HG03442 (cell line): ENCODE data around the gene CELSR1.

ENCODE experiments used
- ATAC-seq: cut with Tn5 transposase; IDR thresholded peaks from one replicate; pipeline ENCODE4 v1.9.1; 2021; ENCODE audit warnings: mild to moderate bottlenecking, moderate library complexity; ENCODE audit not compliant: unreplicated experiment

CELSR1 gene

DNA sequence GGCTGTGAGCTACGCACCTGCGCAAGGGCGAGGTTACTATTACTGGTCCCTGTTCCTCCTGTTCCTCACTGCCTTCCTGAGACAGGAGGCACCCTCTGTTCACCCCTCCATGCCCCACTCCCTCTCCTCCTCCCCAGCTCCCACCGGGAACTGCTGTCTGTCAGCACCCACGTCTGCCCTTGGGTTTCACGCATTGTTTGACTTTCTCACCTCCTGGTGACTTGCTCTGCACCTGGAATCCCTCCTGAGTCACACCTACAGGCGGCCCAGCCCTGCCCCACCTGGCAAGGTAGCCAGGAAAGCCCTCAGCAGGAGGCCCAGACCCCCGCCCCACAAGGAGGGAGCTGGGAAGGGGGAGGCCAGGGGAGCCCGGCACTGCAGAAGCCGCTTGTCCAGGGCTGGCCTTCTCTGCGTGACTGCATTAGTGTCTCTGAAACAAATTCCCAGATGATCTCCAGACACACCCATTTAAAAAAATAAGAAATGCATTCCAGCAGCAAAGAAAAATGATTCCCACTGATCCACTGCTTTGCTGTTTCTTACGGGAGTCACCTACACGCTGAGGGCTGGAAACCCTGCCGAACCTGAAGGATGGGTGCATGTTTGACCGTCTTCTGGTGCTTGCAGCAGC, 86.4 kb downstream of the CELSR1 start:
- no peak for ATAC-seq

DNA sequence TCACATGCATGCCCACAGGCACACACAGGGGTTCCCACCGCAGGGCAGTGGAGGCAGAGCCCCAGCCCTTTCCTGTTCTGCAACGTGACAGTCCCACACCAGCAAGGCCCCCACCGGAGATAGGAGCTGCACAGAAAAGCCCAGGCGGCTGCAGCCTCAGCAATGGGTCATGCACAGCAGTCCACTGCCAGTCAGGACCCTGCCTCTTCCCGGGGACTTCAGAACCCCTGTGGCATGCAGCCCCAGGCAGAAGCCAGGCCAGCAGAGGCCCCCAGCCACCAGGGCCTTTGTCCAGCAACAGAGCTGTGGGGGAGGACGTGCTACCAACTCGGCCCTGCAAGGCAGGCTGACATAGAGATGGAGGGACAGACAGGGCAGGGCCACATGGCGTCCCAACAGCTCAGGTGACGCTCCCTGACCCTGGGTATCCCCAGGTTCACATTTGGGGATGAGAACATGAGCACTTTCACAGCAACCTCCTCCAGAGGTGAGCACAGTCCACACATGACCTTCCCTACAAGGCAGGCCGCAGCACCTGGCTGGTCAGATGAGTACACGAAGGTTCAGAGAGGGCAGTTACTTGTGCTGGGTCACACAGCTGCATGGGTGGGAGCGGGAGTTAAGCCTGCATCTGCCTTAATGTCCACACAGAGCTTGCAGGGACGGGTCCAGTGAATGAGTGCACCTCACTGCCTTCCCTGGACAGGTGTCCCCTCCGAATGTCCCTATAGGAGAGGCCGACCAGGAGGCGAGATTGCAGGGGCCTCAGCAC, 87.3 kb downstream of the CELSR1 start:
- ATAC-seq, result no peak

DNA sequence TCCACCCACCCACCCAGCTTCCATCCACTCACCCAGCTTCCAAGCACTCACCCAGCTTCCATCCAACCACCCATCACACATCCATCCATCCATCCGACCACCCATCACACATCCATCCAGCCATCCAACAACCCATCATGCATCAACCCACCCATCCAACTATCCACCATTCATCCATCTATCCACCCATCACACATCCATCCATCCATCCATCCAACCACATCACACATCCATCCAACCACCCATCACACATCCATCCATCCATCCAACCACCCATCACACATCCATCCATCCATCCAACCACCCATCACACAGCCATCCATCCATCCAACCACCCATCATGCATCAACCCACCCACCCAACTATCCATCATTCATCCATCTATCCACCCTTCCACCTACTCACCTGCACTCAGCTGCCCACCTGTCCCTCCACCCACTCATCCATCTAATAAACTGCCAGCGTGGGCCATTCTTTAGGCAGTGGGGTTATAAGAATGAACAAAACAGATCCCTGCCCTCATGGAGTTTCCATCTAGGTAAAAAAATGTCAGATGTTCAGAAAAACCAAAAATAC, 88.2 kb downstream of the CELSR1 start:
- no peak for ATAC-seq

DNA sequence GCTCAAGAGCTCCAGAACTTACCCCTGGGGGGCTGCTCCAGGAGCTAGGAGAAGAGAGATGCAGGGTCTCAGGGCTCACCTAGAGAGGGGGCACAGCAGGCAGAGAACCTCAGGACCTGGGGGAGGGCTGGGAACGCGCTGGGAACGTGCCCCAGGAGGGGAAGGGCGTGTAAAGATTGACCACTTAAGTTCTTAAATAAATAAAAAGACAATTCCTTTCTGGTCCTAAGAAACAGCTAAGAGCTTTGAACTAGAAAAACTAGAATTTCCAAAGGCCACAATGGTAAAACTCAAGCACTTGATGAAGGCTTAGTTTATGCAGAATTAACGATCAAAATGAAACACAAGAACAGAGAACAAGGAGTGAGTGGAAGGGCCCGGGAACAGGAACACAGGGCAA, 89.1 kb downstream of the CELSR1 start:
- no peak for ATAC-seq

DNA sequence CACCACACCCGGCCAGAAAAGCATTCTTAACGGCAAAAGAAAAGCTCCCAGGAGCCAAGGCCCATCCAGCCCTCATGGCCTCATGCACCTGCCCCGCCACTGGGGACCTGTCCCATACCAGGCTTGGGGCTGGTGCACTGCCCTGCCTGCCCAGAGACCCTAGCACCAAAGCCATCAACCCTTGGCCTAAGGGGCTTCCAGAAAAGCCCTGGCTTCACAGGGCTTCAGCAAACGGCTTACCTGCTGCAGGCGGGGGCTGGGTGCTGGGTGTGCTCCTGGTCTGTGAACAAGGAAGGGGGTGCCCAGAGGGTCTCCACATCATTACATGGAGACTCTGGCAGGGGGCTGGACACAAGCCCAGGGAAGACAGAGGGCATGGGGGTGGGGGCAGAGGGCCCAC, 89.5 kb downstream of the CELSR1 start:
- no peak for ATAC-seq

DNA sequence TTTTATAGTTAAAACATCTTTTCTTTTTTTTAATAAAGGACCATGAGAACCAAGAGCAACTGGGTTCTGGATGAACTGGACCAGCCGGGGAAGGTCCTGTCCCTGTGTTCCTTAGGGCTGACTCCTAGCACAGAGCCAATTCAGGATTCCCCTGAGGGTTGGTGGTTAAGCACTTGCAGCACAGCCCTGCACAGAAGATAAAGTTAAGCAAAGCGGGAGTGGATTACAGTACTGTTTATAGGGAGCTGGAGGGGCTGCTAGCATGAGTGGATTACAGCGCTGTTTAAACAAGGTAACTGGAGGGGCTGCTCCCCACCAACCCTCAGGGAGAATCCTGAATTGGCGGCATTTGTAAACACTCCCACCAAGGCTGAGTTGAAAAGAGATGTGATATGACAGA, 90.6 kb downstream of the CELSR1 start:
- ATAC-seq, result no peak

DNA sequence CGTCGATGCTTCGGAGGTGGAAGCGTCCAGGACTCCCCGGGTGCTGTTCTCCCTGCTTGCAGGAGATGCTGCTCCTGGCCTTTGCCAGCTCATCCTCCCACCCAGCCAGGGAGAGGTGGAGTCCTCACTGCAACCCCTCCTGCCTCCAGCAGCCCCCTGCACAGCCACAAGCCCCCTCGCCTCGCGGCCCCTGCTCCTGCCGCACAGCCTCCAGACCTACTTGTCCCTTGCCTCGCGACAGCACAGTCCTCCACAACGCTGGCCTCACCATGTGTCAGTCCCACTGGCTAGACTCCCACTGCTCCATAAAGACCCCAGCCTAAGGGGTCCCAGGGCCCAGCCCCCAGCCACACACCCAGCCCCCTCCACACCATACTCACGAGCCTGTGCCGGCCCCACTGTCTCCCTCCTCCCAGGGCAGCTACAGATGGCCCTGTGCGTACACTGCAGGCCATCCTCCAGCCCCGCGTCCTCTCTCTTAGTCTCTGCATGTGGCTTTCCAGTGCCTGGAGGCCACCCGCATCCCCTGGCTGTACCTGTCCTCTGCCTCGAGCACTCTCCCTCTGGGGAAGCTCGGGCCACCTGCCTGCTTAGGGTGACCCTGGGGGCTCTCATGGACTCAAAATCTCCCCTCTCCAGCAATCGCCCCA, 91.5 kb downstream of the CELSR1 start:
- no peak for ATAC-seq

DNA sequence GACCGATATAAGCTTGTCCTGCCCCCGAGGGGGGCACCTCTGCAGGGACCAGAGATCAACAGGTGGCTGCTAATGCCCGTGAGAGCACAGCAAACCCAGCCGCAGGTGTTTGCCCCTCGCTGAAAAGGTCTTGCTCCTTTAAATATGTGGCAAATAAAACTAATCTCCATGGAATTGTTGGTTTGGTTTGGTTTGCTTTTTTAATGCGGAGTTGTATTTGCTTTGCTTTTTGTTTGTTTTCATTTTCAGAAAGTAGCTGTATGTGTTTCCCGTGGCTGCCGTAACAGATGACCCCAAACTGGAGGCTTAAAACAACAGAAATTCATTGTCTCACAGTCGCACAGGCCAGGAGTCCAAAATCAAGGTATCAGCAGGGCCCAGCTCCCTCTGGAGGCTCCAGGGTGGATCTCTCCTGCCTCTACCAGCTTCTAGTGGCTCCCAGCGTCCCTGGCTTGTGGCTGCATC, 93.0 kb downstream of the CELSR1 start:
- ATAC-seq, result no peak

DNA sequence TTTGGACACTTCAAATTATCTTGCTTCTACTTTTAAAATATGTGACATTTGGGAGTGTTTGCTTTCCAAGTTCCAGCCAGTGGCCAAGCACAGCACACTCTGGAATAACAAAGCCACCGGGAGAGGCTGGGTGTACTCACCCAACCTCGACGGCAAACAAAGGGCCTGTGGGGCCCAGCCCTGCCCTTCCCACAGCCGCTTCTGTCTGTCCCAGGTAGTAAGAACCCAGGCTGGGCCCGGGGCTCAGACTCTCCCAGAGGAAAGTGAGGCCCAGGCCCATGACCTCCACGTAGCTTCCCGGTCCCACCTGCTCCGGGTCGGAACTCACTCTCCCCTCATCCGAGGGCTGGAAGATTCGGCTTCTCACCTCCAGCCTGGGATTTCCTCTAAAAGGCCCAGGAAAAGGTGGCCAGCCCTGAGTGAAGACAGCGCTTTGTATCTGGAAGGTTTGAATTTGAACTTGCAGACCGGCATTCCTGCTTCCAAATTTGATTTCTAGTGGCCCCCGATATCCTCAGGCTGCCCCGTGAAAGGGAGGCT, 93.5 kb downstream of the CELSR1 start:
- ATAC-seq, result no peak

DNA sequence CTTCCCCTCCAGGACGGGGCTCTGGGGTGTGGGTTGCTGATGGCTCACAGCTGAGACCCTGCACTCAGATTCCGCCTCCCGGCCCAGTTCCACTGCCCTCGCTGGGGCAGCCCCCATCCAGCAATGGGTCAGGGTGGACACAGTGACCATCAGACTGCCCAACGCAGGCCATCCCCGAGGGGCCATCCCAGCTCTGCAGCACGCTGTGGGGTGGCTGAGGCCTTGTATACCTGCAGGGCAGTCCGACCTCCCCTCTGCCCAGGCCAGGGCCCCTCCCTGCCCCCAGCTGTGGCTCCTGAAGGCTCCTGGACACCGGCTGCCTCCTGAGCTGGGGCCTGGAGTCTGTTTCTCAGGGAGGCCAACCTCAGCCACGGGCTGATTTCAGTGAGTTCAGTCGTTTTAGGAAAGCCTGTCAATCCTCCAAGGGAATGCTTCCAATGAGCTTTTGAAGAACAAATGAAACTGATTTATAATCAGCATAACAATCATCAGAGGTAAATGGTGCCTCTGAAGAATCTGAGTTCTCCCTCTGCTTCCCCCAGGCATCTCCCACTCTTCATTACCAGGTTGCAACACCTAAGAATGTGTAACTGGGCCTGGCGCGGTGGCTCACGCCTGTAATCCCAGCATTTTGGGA, 95.1 kb downstream of the CELSR1 start:
- no peak for ATAC-seq

DNA sequence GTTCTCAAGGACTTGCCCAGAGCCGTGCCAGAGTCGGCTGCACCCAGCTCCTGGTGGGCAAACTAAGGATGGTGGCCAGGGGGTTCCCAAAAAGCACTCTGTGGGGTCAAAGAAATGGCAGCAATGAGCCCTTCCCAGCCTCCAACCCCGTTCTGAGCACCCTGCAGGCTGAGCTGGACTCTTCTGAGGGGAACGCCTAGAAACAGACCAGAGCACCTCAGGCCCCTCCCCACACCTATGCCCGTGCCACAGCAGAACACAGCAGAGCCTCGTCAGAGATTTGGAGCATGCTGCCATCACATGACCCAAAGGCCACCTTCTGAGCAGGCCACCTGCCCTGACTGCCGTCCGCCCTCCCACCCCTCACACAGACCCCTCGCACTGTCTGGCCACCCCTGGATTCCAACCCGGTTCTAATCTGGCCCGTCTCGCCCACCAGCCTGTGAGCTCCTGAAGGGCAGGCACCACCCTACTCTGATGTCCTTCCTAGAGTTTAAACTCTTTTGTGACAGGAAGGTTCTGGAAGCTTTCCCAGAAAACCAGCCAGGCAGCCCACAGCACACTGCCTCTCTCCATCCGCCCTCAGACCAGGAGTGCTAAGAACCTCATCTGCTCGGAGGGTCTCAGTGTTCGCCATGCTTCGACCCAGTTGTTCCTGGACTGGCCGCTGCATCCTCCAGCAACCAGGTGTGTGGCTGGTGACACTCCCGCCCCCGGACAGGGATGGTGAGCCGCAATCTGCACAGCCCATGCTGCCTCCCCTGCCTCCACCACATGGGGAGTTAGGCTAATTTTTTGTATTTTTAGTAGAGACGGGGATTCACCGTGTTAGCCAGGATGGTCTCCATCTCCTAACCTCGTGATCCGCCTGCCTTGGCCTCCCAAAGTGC, 97.6 kb downstream of the CELSR1 start:
- no peak for ATAC-seq

DNA sequence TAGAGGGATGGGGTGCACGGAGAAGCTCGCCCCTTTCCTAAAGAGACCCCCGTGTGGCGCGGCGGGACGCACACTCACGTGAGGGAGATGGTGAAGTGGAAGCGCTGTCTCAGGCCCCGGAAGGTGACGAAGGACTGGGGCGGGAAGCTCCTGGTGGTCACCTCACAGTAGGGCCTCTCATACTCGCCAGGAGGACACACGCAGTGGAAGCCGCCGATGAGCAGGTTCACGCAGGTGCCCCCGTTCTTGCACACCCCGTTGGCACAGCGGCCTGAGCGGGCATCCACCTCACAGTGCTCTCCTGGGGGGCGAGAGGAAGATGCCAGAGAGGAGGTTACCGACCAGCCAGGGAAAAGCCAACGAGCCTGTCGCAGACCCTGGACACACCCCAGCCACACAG, 98.3 kb downstream of the CELSR1 start:
- ATAC-seq, result no peak

DNA sequence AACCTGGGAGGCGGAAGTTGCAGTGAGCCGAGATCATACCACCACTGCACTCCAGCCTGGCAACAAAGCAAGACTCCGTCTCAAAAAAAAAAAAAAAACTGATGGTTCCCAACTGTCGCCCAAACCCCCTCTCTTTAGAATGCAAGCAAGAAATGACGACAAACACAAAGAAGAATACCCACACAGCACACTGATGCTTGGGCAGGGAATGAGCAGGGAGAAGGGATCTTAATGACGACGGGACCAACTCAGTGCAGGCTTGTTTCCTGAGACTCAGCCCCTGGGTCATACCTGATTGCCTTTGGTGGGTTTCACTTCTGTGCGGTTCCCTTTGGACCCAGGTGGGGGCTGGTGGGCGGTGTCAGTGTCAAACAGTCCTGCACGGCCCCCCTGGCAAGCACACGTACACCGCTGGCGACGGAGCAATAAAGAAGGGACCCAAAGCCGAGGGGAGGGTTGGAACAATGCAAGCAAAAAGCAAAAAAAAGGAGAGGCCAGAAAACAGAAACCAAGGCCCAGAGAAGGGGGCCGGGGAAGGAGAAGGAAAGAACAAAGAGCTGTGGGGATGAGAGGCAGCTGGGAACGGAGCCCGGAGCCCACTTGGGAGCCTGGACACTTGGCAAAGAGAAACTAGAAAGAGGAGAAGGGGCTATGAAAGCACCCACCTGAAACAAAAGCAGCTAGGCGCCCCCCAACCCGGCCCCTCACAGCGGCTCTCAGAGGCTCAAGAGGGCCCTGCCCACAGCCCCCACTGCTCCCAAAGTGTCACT, 99.6 kb downstream of the CELSR1 start:
- ATAC-seq, result no peak

DNA sequence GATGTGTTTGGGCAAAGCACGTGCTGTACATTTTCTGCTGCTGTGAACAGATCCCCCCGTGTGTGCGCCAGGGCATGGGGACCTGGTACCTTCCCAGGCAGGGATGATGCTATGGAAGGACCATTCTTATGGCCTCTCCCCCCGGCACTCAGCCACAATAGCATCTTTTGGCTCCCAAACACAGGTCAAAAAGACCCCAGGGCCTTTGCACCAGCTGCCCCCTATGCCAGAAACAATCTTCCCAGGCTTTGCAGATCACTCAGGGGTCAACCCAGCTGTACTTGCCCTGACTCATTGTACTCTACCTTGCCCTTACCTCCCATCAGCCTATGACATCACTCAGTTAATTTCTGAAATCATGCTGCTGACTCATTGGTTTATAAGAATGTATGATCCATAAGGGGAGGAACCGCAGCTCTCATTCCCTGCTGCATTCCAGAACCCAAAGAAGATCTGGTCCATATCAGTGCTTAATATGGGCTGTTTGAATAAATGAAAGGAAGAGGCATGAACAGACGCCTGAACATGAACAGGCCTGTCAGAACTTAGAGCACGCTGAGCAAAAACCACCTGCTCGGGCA, 100.7 kb downstream of the CELSR1 start:
- no peak for ATAC-seq

DNA sequence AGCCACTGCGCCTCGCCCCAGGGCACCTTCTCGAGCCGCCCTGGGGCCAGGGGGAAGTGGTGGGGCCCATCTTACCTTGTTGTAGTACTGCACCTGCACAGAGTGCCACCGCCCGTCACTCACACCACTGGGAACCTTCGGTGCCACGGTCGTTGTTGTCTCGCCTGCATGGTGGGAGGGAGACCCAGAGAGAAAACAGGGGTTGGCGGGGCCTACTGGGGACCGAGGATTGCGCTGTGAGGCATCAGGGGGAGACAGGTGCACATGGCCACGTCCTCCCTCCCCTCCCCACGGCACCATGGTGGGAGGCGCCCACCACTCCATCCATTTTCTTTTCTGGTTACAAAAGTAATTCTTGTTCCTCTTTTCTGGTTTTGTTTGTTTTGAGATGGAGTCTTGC, 104.1 kb downstream of the CELSR1 start:
- ATAC-seq, result no peak

DNA sequence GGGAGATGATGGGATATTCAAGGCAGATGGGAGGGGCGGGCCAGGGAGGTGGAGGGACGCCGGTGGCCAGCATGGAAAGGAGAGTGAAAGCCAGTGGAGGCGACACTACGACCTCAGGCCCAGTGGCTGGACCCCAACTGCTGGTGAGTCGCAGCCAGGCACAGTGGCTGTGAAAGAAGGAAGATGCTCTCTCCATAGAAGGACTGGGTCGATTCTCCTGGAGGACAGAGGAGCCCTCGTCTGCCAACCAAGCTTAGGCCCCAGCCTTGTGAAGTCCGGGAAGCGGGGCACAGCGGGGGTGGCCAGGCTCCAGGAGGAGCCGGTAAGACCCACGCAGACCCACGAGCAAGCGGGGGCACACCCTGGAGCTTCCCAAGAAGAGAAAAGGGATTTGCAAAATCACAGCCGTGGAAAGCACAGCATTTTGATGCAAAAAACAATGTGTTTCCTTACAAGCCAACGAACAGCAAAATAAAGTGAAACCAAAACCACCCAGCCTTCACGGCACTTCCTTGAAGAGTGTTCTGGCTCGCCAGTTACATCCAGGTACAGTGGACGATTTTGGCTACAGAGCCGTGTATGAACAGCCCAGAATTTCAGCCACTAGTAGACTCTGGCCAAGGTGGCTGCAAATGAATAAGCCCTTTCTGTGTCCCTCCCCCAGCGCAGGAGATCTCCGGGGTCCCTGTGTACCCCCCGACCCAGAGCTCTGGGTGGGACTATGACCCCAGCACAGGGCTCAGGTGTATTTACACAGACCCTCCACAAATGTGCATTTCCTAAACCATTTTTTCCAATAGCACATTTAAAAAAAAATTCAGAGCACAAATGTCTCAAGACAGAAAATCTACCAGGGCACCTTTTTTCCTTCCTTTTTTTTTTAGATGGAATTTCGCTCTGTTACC, 105.0 kb downstream of the CELSR1 start:
- no peak for ATAC-seq

DNA sequence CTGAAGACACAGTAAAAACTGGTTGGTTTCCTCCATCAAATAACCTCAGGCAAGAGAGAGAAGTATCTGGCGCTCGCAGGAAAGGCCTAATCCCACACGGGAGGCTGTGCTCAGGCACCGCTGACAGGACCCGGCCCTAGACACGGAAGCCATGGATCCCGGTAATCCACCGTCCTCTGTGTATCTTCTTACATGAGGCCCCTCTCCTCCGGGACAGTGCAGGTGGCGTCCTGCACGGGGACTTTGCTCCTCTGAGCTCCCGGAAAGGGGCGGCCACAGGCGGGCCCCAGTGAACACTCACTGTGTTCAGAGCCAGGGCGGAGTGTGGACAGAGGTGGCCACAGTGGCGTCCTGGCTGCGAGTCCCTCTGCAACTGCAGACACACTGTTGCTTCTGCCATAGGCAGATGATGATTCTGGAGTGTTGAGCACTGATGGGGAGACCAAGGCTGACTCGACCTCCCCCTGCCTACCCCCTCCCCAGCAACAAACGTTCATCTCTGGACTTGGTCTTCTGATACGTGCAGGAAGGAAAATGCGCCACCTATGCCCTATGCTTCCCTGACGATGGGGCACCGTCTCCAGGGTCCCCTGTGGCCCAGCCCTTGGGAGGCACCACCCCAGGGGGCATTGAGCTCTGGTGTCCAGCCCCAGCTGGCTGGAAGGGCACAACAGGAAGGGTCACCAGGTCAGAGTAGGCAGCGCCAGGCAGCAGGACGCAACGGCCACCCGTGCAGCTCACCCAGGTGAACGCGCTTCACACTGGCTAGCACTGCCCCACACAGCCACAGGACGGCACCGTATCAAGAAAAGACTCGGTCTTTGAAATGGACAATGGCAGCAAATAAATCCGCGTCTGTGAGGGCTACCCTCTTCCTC, 106.2 kb downstream of the CELSR1 start:
- no peak for ATAC-seq
